ENCODE data around the gene NINL. TPM values are rescaled to one million over a fixed set of nuclear protein-coding genes. Genes with fewer than 3 reads are reported as not detected.

The NINL gene
- polyA plus RNA-seq, 1 donor (not counting 4 experiments of a cell fraction or from before 2014, with no cell fraction given), result 0.79 TPM

- H2AFZ ChIP-seq (ENCODE audit: control insufficient read depth, low read length), result no peak overlapping the region
- no peak overlapping the region for H3K27ac ChIP-seq (ENCODE audit: control insufficient read depth, insufficient read depth, low read length)
- no peak for FAIRE-seq
- no peaks in the 10 kb centered on the region for H3K9me1 ChIP-seq (ENCODE audit: control insufficient read depth, extremely low read depth, insufficient read depth, low read length)
- peaks cover 1% of the 10 kb centered on the region for H3K79me2 ChIP-seq (ENCODE audit: control insufficient read depth, insufficient read depth, low read length)
- no peaks in the 10 kb centered on the region for H3K4me1 ChIP-seq (ENCODE audit: control insufficient read depth, extremely low read depth, insufficient read depth, low read length)
- H3K4me2 ChIP-seq (ENCODE audit: control insufficient read depth, extremely low read depth, insufficient read depth, low read depth, low read length), result no peak overlapping the region
- DNase-seq (ENCODE audit: low read depth, low spot score), result peak; percentile 13
- H3K9ac ChIP-seq (ENCODE audit: control insufficient read depth, extremely low read depth, insufficient read depth, low read length), result no peak overlapping the region
- H3K36me3 ChIP-seq (ENCODE audit: control insufficient read depth in 2 of 2, extremely low read depth in 1 of 2, insufficient read depth in 2 of 2, low read length in 2 of 2), result peaks cover 1 to 9% of the 10 kb centered on the region in 2 experiments
- TF ChIP-seq EZH2 (IDR thresholded peaks at IDR 0.05; ENCODE audit: low read length), result no peak
- H3K4me3 ChIP-seq (ENCODE audit: control insufficient read depth in 2 of 3, extremely low read depth in 1 of 3, insufficient read depth in 2 of 3, low read depth in 1 of 3, low read length in 3 of 3), result no peak overlapping the region
- no peaks in the 10 kb centered on the region for H3K9me3 ChIP-seq (ENCODE audit: control insufficient read depth, low read depth, low read length)
- dilution Hi-C loops (cut with MboI; ENCODE audit: extremely low pct_ligation_motif_present, low sequenced_read_pairs), result no loop called here
- no peaks in the 10 kb centered on the region for H3K27me3 ChIP-seq (ENCODE audit: control insufficient read depth, extremely low read depth, insufficient read depth, low read length)
- no peaks in the 10 kb centered on the region for H4K20me1 ChIP-seq (ENCODE audit: control insufficient read depth, extremely low read depth, insufficient read depth, low read length)
Observed at GRCh38 chr20:25418776-25419175, 166.6 kb downstream of the NINL start.

- peaks cover 35% of the 10 kb centered on the region for H3K79me2 ChIP-seq (ENCODE audit: control insufficient read depth, insufficient read depth, low read length)
- no peak overlapping the region for H2AFZ ChIP-seq (ENCODE audit: control insufficient read depth, low read length)
- dilution Hi-C loops (cut with MboI; ENCODE audit: extremely low pct_ligation_motif_present, low sequenced_read_pairs), result no loop called here
- peaks cover 12% of the 10 kb centered on the region for H3K4me1 ChIP-seq (ENCODE audit: control insufficient read depth, extremely low read depth, insufficient read depth, low read length)
- no peaks in the 10 kb centered on the region for H3K9me3 ChIP-seq (ENCODE audit: control insufficient read depth, low read depth, low read length)
- FAIRE-seq, result no peak
- TF ChIP-seq EZH2 (IDR thresholded peaks at IDR 0.05; ENCODE audit: low read length), result no peak
- no peak for TF ChIP-seq CTCF (optimal IDR thresholded peaks at IDR 0.05 in 1 of 3, IDR thresholded peaks at IDR 0.05 in 1 of 3, conservative IDR thresholded peaks at IDR 0.05 in 1 of 3; ENCODE audit: extremely low read depth in 1 of 3, insufficient read depth in 2 of 3, low read length in 3 of 3)
- peak overlapping the region; percentile 100 for H3K4me2 ChIP-seq (ENCODE audit: control insufficient read depth, extremely low read depth, insufficient read depth, low read depth, low read length)
- no peaks in the 10 kb centered on the region for H4K20me1 ChIP-seq (ENCODE audit: control insufficient read depth, extremely low read depth, insufficient read depth, low read length)
- peak overlapping the region in 2 of 3 experiments; percentile 91 for H3K4me3 ChIP-seq (ENCODE audit: control insufficient read depth in 2 of 3, extremely low read depth in 1 of 3, insufficient read depth in 2 of 3, low read depth in 1 of 3, low read length in 3 of 3)
- H3K9ac ChIP-seq (ENCODE audit: control insufficient read depth, extremely low read depth, insufficient read depth, low read length), result peak overlapping the region; percentile 91
- H3K36me3 ChIP-seq (ENCODE audit: control insufficient read depth in 2 of 2, extremely low read depth in 1 of 2, insufficient read depth in 2 of 2, low read length in 2 of 2), result peaks cover 0 to 7% of the 10 kb centered on the region in 2 experiments
- no peaks in the 10 kb centered on the region for H3K27me3 ChIP-seq (ENCODE audit: control insufficient read depth, extremely low read depth, insufficient read depth, low read length)
- H3K9me1 ChIP-seq (ENCODE audit: control insufficient read depth, extremely low read depth, insufficient read depth, low read length), result no peaks in the 10 kb centered on the region
- DNase-seq (ENCODE audit: low read depth, low spot score), result no peak
- no peak overlapping the region for H3K27ac ChIP-seq (ENCODE audit: control insufficient read depth, insufficient read depth, low read length)
Observed at GRCh38 chr20:25408890-25409289, 176.4 kb downstream of the NINL start.

GRCh38 chr20:25408170-25408547 is 177.2 kb downstream of the NINL start:
- H2AFZ ChIP-seq (ENCODE audit: control insufficient read depth, low read length), result peak overlapping the region; percentile 98
- H3K79me2 ChIP-seq (ENCODE audit: control insufficient read depth, insufficient read depth, low read length), result peaks cover 35% of the 10 kb centered on the region
- peak overlapping the region; percentile 91 for H3K9ac ChIP-seq (ENCODE audit: control insufficient read depth, extremely low read depth, insufficient read depth, low read length)
- no peaks in the 10 kb centered on the region for H4K20me1 ChIP-seq (ENCODE audit: control insufficient read depth, extremely low read depth, insufficient read depth, low read length)
- peak overlapping the region; percentile 68 to 91 (median 91) for H3K4me3 ChIP-seq (ENCODE audit: control insufficient read depth in 2 of 3, extremely low read depth in 1 of 3, insufficient read depth in 2 of 3, low read depth in 1 of 3, low read length in 3 of 3)
- H3K27ac ChIP-seq (ENCODE audit: control insufficient read depth, insufficient read depth, low read length), result peak overlapping the region; percentile 66
- H3K36me3 ChIP-seq (ENCODE audit: control insufficient read depth in 2 of 2, extremely low read depth in 1 of 2, insufficient read depth in 2 of 2, low read length in 2 of 2), result peaks cover 0 to 7% of the 10 kb centered on the region in 2 experiments
- H3K4me2 ChIP-seq (ENCODE audit: control insufficient read depth, extremely low read depth, insufficient read depth, low read depth, low read length), result peak overlapping the region; percentile 100
- dilution Hi-C loops (cut with MboI; ENCODE audit: extremely low pct_ligation_motif_present, low sequenced_read_pairs), result no loop called here
- FAIRE-seq, result no peak
- TF ChIP-seq CTCF (optimal IDR thresholded peaks at IDR 0.05 in 1 of 3, IDR thresholded peaks at IDR 0.05 in 1 of 3, conservative IDR thresholded peaks at IDR 0.05 in 1 of 3; ENCODE audit: extremely low read depth in 1 of 3, insufficient read depth in 2 of 3, low read length in 3 of 3) (no peak), EZH2 (IDR thresholded peaks at IDR 0.05; ENCODE audit: low read length) (no peak)
- no peak for DNase-seq (ENCODE audit: low read depth, low spot score)
- H3K9me3 ChIP-seq (ENCODE audit: control insufficient read depth, low read depth, low read length), result no peaks in the 10 kb centered on the region
- H3K9me1 ChIP-seq (ENCODE audit: control insufficient read depth, extremely low read depth, insufficient read depth, low read length), result no peaks in the 10 kb centered on the region
- no peaks in the 10 kb centered on the region for H3K27me3 ChIP-seq (ENCODE audit: control insufficient read depth, extremely low read depth, insufficient read depth, low read length)
- H3K4me1 ChIP-seq (ENCODE audit: control insufficient read depth, extremely low read depth, insufficient read depth, low read length), result peaks cover 12% of the 10 kb centered on the region
